VCaP (cell line): ENCODE data around the gene SIK3.

Experiments used
- H3K27ac ChIP-seq: fragments of 450-650 bp; 2 replicates; pipeline ENCODE4 v1.5.1; 2017
- TF ChIP-seq, protein P1 (sequence below): fragments of 450-650 bp; conservative IDR thresholded peaks from 2 replicates; pipeline ENCODE4 v1.5.1; 2017; ENCODE audit warnings: mild to moderate bottlenecking, moderate library complexity

Gene SIK3

GRCh38 chr11:116840746-116841296, 257.4 kb downstream of the SIK3 start:
- H3K27ac ChIP-seq = no peak overlapping the region
- TF ChIP-seq, protein P1, sequence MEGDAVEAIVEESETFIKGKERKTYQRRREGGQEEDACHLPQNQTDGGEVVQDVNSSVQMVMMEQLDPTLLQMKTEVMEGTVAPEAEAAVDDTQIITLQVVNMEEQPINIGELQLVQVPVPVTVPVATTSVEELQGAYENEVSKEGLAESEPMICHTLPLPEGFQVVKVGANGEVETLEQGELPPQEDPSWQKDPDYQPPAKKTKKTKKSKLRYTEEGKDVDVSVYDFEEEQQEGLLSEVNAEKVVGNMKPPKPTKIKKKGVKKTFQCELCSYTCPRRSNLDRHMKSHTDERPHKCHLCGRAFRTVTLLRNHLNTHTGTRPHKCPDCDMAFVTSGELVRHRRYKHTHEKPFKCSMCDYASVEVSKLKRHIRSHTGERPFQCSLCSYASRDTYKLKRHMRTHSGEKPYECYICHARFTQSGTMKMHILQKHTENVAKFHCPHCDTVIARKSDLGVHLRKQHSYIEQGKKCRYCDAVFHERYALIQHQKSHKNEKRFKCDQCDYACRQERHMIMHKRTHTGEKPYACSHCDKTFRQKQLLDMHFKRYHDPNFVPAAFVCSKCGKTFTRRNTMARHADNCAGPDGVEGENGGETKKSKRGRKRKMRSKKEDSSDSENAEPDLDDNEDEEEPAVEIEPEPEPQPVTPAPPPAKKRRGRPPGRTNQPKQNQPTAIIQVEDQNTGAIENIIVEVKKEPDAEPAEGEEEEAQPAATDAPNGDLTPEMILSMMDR = no peak

DNA sequence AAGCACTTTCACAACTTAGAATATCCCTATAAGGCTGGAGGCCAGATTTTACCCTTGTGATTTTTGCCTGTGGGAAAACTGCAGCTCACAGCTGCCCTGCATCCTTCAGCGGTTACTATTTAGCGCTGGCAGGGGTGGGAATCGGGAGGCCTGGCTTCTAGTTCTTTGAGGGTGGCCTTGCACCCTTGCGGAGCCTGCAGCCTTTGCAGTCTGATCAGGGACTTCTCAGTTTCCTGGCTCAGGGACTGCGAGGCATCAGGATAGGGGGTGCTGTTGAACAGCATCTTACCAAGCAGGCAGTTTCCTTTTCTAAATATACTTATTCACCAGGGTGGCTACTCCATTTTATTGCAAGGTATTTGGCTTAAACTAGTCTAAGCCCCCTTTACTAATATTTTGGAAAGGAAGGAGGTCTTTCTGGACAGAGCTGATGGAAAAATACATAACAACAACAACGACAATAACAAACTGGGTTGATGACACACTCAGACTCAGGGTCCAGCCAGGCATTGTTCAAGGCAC, 257.9 kb downstream of the SIK3 start:
- TF ChIP-seq, protein P1 = no peak
- no peak overlapping the region for H3K27ac ChIP-seq

DNA sequence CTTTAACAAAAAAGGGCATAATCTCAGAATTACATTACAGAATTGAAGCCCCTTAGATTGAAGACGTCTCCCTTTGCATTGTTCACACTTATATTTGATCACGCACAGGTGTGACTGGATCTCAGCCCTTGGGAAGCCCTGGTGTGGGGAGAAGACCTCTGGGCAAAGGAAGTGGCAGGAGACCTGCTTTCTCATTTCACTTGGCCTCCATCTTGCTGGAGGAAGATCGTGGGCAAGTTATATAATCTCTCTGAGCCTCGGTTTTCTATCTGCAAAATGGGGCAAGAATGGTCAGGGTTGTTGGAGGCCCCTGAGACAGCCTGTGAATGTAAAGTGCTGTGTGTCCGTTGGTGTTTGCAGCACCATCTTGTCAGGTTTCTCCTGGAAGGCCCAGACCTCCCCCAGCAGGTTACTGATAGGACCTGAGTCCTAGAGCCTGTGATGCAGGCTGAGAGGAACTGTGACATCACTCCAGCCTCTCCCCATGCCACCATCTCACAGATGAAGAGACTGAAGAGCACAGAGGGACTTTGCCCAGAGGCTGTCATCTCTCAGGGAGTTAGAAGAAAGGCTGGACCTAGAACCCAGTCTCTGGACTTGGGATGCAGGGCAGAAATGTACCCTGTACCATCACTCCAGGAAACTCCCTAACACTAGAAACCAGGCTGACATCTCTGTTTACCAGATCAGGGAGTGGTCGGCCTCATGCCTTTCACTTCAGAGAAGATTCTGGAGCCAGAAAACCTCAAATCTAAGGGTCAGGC, 259.7 kb downstream of the SIK3 start:
- no peak overlapping the region for H3K27ac ChIP-seq
- TF ChIP-seq, protein P1 = no peak

GRCh38 chr11:116837231-116838091, 260.8 kb downstream of the SIK3 start, which contains the start of gene APOA1:
APOA1 (minus strand) TSS chr11:116837622; CDS start chr11:116837387, 235 bp downstream.
- peak within 1 kb of the TSS; percentile 69 for H3K27ac ChIP-seq
- TF ChIP-seq, protein P1 = no peak

DNA sequence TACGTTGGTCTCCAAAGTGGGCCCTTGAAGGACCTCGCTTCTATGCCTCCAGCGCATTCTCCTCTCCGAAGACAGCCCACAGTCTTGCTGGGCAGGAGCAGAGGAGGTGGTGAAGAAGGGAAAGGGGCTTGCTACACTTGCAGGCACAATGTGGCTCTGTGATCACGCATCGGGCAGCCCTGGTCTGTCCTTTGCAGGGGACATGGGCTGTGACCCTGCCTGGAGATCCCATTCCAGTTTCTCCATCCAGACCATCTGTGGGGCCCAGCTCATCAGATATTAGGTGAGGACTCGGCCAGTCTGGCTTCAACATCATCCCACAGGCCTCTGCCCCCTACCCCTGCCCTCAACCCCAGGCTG, 261.6 kb downstream of the SIK3 start:
- TF ChIP-seq, protein P1 = no peak
- H3K27ac ChIP-seq = peak overlapping the region; percentile 69

- peak overlapping the region; percentile 69 for H3K27ac ChIP-seq
Measured at GRCh38 chr11:116835791-116836631, 262.2 kb downstream of the SIK3 start.

More at GRCh38 chr11:116835791-116836631, 262.2 kb downstream of the SIK3 start:
- TF ChIP-seq, protein P1 = peak; percentile 91
